Breast epithelium (tissue), 4 donors: ENCODE measurements around the gene ATP2B3. TPM values are rescaled to one million over a fixed set of nuclear protein-coding genes. Genes with fewer than 3 reads are reported as not detected.

ENCODE experiments used
- DNase-seq, 2 donors: peaks; one replicate each; pipeline ENCODE4 v3.0.0-alpha.2; 2019; ENCODE audit warnings: low spot score in 2 of 2
- H3K27ac ChIP-seq, 2 donors: fragments of 200-600 bp; sonication (generic) in 1 of 2; one replicate each; pipeline ENCODE4 v1.5.1; 2016 to 2019; ENCODE audit warnings: mild to moderate bottlenecking in 1 of 2
- H3K27me3 ChIP-seq, 2 donors: fragments of 200-600 bp; sonication (generic) in 1 of 2; one replicate each; pipeline versions ENCODE4 v1.5.1 to v1.6.0; 2017 to 2019; ENCODE audit warnings: control low read depth in 1 of 2, mild to moderate bottlenecking in 1 of 2
- H3K36me3 ChIP-seq: fragments of 200-600 bp; one replicate; pipeline ENCODE4 v1.5.1; 2019
- H3K4me1 ChIP-seq, 2 donors: fragments of 200-600 bp; sonication (generic); one replicate each; pipeline ENCODE4 v1.5.1; 2016 to 2019; ENCODE audit warnings: control low read depth in 1 of 2
- H3K4me3 ChIP-seq, 3 donors: fragments of 200-600 bp; sonication (generic); 1 replicate in 2 of 3; 2 replicates in 1 of 3; pipeline ENCODE4 v1.5.1; 2016 to 2019; ENCODE audit warnings: mild to moderate bottlenecking in 3 of 3, moderate library complexity in 2 of 3
- H3K9me3 ChIP-seq, 2 donors: fragments of 200-600 bp; sonication (generic) in 1 of 2; one replicate each; pipeline ENCODE4 v1.5.1; 2016 to 2019; ENCODE audit warnings: control low read depth in 1 of 2
- CTCF ChIP-seq, 3 donors: fragments of 450-650 bp; IDR thresholded peaks; one replicate each; pipeline ENCODE4 v1.5.1; 2016 to 2017; ENCODE audit warnings: antibody characterized with exemption in 3 of 3, mild to moderate bottlenecking in 3 of 3, moderate library complexity in 3 of 3
- POLR2A ChIP-seq: fragments of 450-650 bp; IDR thresholded peaks from one replicate; pipeline ENCODE4 v1.6.1; 2016; ENCODE audit warnings: antibody characterized with exemption, mild to moderate bottlenecking, moderate library complexity
- POLR2AphosphoS5 ChIP-seq, 3 donors: sonication (generic); formaldehyde crosslinking; IDR thresholded peaks; one replicate each; pipeline ENCODE4 v1.6.1; 2017; ENCODE audit warnings: antibody characterized with exemption in 3 of 3
- intact Hi-C: fragments of 100-400 bp; cut with DNase I; formaldehyde crosslinking; loops from one replicate; pipeline ENCODE4 v1.15.1; 2023; ENCODE audit warnings: low total_unique reads
- total RNA-seq, 3 donors: library from RNA; depleted of rRNA; stranded (reverse); fragments of >200 nt; gene quantifications; one replicate each; pipeline ENCODE4 v1.1.0, GENCODE V29; 2016

The ATP2B3 gene
- total RNA-seq, 3 donors from 2014 or later: not detected

- peaks cover 0 to 71% of the 10 kb centered on the region in 2 donors for H3K27me3 ChIP-seq
- H3K27ac ChIP-seq: no peak overlapping the region
Measured at GRCh38 chrX:153569475-153569874, 52.0 kb downstream of the ATP2B3 start.

GRCh38 chrX:153571534-153571908 is 54.1 kb downstream of the ATP2B3 start:
- TF ChIP-seq POLR2AphosphoS5 (IDR thresholded peaks at IDR 0.05) (no peak), CTCF (IDR thresholded peaks at IDR 0.05) (no peak), POLR2A (no peak)
- no peak overlapping the region for H3K4me3 ChIP-seq
- no peak for DNase-seq
- no peak overlapping the region for H3K27ac ChIP-seq
- no peaks in the 10 kb centered on the region for H3K9me3 ChIP-seq
- no peaks in the 10 kb centered on the region for H3K4me1 ChIP-seq
- no peaks in the 10 kb centered on the region for H3K36me3 ChIP-seq
- H3K27me3 ChIP-seq: peaks cover 0 to 78% of the 10 kb centered on the region in 2 donors
- intact Hi-C loops: no loop called here

More at GRCh38 chrX:153569475-153569874, 52.0 kb downstream of the ATP2B3 start:
- Histone ChIP-seq H3K9me3 (no peaks in the 10 kb centered on the region), H3K4me1 (no peaks in the 10 kb centered on the region), H3K36me3 (no peaks in the 10 kb centered on the region), H3K4me3 (no peak overlapping the region)
- intact Hi-C loops: no loop called here
- no peak for DNase-seq
- TF ChIP-seq CTCF (IDR thresholded peaks at IDR 0.05): no peak
- no peak for TF ChIP-seq POLR2AphosphoS5 (IDR thresholded peaks at IDR 0.05)
- no peak for TF ChIP-seq POLR2A

GRCh38 chrX:153572601-153573000 is 55.2 kb downstream of the ATP2B3 start:
- no peak overlapping the region for H3K4me3 ChIP-seq

GRCh38 chrX:153573984-153574383 is 56.5 kb downstream of the ATP2B3 start:
- TF ChIP-seq CTCF (IDR thresholded peaks at IDR 0.05) (no peak), POLR2AphosphoS5 (IDR thresholded peaks at IDR 0.05) (no peak), POLR2A (no peak)
- Histone ChIP-seq H3K36me3 (no peaks in the 10 kb centered on the region), H3K9me3 (no peaks in the 10 kb centered on the region), H3K4me3 (no peak overlapping the region), H3K27me3 (peaks cover 0 to 65% of the 10 kb centered on the region in 2 donors), H3K4me1 (no peaks in the 10 kb centered on the region), H3K27ac (no peak overlapping the region)
- intact Hi-C loops: no loop called here
- no peak for DNase-seq

More at GRCh38 chrX:153572601-153573000, 55.2 kb downstream of the ATP2B3 start:
- Histone ChIP-seq H3K36me3 (no peaks in the 10 kb centered on the region), H3K27ac (no peak overlapping the region), H3K4me1 (no peaks in the 10 kb centered on the region), H3K27me3 (peaks cover 0 to 70% of the 10 kb centered on the region in 2 donors), H3K9me3 (no peaks in the 10 kb centered on the region)
- intact Hi-C loops: no loop called here
- DNase-seq: no peak
- TF ChIP-seq POLR2A (no peak), CTCF (IDR thresholded peaks at IDR 0.05) (no peak), POLR2AphosphoS5 (IDR thresholded peaks at IDR 0.05) (no peak)

- Histone ChIP-seq H3K27ac (no peak overlapping the region), H3K27me3 (peaks cover 0 to 63% of the 10 kb centered on the region in 2 donors)
- no peak for TF ChIP-seq CTCF (IDR thresholded peaks at IDR 0.05)
- TF ChIP-seq POLR2A: no peak
- no peak for TF ChIP-seq POLR2AphosphoS5 (IDR thresholded peaks at IDR 0.05)
Measured at GRCh38 chrX:153576239-153576870, 58.9 kb downstream of the ATP2B3 start.

More at GRCh38 chrX:153576239-153576870, 58.9 kb downstream of the ATP2B3 start:
- no peaks in the 10 kb centered on the region for H3K4me1 ChIP-seq
- DNase-seq: no peak
- no peaks in the 10 kb centered on the region for H3K9me3 ChIP-seq
- intact Hi-C loops: no loop called here
- H3K36me3 ChIP-seq: no peaks in the 10 kb centered on the region
- no peak overlapping the region for H3K4me3 ChIP-seq
